DMS53 treated with DMSO at 0.1 percent for 48 hours (cell line): ENCODE measurements around the gene GTPBP2.
"Not testable (repeated sequence)": the region's sequence is repeated elsewhere in the genome, so short reads cannot be mapped to it uniquely, and the experiment has no call there.

ENCODE experiments used
- DNase-seq: peaks from one replicate; lab custom pipeline; 2025; ENCODE audit not compliant: unreplicated experiment; lab: John Stamatoyannopoulos, UW

The GTPBP2 gene

DNA sequence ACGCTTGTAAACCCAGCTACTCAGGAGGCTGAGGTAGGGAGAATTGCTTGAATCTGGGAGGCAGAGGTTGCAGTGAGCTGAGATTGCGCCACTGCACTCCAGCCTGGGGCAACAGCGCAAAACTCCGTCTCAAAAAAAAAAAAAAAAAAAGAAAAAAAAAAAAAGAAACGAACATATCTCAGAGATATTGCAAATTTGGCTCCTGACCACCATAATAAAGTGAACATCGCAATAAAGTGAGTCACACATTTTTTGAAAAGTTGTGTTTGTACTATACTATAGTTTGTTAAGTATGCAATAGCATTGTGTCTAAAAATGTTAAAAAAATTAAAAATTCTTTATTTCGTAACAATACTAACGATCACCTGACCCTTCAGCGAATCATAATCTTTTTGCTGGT is 29.1 kb upstream of the GTPBP2 start:
- no peak for DNase-seq

DNA sequence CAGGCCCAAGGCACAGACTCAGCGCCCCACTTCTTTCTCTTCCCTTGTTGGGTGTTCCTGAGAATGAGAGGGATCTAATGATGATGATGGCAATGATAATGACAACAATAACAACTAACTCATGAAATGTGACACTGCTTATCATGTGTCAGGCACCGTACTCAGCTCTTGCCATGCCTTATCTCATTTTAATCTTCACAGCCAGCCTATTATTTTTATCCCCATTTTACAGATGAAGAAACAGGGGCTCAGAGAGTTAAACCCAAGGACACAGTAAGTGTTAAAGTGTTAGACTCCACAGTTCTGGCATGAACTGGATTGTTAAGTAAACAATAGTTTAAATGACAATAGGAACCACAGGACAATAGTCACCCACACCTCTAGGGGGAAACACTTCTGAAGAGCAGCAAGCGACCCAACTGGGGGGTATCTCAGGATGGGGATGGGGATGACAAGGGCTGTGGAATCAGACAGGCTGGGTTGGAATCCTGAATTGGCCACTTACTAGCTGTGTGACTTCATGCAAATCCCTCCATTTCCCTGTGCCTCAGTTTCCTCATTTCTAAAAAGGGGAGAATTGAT is 28.2 kb upstream of the GTPBP2 start:
- DNase-seq = no peak

DNA sequence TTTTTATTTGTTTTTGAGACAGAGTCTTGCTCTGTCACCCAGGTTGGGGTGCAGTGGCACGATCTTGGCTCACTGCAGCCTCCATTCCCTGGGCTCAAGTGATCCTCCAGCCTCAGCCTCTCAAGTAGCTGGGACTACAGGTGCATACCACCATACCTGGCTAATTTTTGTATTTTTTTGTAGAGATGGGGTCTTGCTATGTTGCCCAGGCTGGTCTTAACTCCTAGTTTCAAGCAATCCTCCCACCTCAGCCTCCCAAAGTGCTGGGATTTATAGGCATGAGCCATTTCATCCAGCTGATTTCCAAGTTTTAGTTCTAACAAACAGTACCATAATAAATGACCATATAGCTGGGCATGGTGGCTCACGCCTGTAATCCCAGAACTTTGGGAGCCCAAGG is 23.8 kb upstream of the GTPBP2 start:
- DNase-seq = not testable (repeated sequence)

DNA sequence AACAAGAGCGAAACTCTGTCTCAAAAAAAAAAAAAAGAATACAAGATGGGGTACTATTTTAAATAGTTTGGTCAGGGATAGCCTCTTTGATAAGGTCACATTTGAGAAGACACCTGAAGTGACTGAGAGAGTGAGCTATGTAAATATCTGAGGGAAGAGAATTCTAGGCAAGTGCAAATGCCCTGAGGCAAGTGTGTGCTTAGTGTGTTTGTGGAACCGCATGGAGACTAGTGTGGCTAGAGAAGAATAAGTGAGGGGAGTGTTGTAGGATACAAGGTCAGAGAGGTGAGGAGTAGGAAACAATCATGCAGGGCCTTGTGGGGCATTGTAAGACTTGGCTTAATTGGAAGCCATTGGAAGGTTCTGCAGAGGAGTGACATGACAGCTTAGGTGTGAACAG is 19.2 kb upstream of the GTPBP2 start:
- DNase-seq = no peak

DNA sequence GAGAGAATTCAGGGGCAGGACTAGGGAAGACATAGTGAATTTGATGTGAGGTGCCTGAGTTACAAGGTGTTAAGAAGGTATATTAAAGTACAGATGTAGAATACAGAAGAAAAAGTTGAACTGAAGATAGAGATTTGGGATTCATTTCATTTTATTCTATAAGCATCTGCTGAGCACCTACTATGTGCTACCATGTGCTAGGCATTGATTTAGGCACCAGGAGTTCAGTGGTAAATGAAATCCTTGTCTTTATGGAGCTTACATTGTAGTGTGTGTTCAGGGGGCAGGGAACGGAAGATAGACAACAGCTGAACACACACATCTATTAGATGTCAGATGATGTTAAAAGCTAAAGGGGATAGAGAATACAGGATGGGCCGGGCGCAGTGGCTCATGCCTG is 18.5 kb upstream of the GTPBP2 start:
- DNase-seq = no peak

DNA sequence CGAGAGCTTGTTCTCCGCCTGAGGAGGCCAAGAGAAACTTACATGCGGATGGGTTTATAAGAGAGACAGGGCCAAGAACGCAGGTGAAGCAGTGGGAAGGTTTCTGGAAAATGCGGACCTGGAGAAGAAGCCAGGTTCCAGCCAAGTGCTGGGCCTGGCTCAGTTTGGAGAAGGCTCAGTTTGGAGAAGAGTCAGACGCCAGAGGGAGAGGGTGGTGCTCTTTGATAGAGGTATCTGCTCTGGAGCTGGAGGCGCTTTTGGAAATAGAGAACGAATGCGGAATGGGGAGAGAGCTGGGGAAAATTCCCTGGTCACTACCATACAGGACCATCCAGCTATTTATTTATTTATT is 16.5 kb upstream of the GTPBP2 start:
- peak; percentile 51 for DNase-seq

DNA sequence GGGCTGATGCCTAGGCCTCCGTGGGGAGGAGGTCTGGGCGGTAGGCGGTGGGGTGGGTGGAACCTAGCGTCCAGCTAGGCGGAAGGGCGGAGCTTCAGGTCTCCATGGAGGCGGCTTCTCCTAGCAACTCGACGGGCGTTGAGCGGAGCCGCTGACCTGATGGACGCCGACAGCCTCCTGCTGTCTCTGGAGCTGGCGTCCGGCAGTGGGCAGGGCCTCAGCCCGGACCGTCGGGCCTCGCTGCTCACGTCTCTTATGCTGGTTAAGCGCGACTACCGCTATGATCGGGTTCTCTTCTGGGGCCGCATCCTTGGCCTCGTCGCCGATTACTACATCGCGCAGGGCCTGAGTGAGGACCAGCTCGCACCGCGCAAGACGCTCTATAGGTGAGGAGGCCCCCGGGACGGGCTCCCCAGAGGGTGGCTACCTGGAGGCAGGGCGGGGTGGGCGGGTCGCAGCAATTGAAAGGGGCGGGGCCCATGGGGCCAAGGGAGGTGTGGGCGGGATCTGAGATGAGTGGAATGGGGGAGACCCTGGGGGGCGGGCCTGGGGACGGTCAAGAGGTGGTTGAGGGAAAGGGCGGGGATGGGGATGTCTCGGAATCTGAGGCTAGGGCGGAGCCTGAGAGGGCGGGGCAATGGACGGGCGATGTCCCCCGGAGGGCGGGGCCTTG is 16.0 kb upstream of the GTPBP2 start, which contains the start of gene RSPH9:
Gene RSPH9, plus strand, starts transcription at position 97 of the 673 bp plus-strand sequence. Its CDS starts 63 bp downstream, at position 160.
- DNase-seq = peak; percentile 51

DNA sequence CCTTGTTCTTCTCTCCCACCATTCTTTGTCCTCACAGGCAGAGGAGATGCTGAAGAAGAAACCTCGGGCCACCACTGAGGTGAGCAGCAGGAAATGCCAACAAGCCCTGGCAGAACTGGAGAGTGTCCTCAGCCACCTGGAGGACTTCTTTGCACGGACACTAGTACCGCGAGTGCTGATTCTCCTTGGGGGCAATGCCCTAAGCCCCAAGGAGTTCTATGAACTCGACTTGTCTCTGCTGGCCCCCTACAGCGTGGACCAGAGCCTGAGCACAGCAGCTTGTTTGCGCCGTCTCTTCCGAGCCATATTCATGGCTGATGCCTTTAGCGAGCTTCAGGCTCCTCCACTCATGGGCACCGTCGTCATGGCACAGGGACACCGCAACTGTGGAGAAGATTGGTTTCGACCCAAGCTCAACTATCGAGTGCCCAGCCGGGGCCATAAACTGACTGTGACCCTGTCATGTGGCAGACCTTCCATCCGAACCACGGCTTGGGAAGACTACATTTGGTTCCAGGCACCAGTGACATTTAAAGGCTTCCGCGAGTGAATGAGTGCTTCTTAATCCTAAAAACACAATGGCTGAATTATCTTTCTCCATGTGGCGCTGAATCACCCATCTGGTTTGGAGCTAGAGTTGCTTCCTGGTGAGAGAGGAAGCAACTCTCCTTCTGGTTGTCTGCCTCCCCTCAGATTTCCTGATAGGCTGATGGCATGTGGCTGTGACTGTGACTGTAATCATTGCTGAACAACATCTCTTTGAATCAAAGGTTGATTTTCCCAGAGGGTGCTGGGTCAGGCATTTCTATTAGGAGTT is 11.1 kb upstream of the GTPBP2 start:
- no peak for DNase-seq

DNA sequence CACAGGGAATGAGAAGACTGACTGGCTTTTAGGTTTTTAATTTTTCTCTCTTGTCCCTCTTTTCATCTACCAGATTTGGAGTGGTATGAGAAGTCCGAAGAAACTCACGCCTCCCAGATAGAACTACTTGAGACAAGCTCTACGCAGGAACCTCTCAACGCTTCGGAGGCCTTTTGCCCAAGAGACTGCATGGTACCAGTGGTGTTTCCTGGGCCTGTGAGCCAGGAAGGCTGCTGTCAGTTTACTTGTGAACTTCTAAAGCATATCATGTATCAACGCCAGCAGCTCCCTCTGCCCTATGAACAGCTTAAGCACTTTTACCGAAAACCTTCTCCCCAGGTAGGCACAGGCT is 7.2 kb upstream of the GTPBP2 start:
- no peak for DNase-seq

DNA sequence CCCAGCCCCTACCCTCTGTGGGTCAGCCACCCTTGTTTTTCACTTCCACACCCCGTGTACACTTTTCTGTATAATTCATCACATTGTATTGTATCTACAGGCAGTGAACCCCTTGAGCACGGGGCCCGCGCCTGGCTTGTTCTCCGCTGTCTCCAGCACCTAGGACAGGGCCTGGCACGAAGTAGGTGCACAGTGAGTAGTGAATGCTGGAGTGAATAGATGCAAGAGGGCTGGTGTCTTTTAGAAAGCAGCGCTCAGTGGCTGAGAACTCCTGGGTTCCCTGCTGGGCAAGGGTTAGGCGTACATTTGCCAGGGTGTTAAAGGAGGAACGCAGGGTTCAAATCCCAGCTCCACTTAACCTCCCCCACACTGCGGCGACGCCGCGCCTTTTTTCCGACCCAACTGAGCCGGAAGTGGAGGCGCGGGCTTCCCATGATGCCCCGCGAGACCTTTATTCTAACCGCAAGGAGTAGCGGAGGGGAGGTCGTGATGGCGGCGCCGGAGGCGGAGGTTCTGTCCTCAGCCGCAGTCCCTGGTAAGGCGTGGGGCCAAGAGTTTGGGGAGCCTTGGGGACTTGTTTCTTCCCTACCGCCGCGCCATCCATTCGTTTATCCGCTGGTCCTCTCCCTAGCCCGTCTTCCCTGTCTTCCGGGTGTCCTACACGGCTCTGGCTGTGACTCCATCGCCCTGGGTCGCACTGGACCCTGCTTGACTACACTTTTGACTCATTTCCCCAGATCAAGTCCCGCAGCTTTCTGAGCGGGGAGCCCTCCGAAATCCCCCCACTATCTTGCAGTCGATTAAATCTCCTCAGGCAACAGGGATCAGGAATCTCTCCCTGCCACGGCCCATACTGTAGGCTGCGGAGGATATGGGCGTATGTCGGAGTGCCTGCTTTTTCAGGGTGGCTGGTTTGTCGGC is 6.6 kb upstream of the GTPBP2 start, which contains the start of gene MAD2L1BP:
Gene MAD2L1BP, plus strand, starts transcription at position 454 of the 921 bp plus-strand sequence. Its CDS starts 36 bp downstream, at position 490.
- DNase-seq = peak; percentile 69

DNA sequence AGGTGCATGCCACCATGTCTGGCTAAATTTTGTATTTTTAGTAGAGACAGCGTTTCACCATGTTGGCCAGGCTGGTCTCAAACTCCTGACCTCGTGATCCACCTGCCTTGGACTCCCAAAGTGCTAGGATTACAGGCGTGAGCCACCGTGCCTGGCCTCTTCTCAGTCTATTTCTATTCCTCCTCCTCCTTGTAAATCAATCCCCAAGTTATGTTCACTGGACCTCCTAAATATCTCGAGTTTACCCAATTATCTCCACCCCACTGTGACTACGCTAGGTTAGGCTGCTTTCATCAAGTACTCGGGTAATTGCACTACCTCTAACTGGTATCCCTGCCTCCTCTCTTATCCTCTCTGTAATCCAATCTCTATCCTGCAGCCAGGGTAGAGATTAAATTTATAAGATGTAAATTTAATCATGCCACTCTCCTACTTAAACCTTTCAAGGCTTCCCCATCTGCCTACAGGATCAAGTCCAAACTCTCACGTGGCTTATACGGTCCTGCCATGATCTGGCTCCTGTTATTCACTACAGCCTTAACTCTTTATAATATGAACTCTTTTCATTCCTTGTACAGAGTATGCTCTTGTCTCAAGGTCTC is 5.7 kb upstream of the GTPBP2 start:
- no peak for DNase-seq

DNA sequence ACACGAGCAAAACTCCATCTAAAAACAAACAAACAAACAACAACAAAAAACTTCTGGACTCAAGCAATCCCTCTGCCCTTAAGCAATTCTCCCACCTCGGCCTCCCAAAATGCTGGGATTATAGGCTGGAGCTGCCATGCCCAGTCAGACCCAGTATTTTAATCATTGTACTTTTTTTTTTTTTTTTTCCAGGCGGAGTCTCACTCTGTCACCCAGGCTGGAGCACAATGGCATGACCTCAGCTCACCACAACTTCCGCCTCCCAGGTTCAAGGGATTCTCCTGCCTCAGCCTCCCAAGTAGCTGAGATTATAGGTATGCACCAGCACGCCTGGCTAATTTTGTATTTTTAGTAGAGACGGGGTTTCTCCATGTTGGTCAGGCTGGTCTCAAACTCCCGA is 3.9 kb upstream of the GTPBP2 start:
- not testable (repeated sequence) for DNase-seq

DNA sequence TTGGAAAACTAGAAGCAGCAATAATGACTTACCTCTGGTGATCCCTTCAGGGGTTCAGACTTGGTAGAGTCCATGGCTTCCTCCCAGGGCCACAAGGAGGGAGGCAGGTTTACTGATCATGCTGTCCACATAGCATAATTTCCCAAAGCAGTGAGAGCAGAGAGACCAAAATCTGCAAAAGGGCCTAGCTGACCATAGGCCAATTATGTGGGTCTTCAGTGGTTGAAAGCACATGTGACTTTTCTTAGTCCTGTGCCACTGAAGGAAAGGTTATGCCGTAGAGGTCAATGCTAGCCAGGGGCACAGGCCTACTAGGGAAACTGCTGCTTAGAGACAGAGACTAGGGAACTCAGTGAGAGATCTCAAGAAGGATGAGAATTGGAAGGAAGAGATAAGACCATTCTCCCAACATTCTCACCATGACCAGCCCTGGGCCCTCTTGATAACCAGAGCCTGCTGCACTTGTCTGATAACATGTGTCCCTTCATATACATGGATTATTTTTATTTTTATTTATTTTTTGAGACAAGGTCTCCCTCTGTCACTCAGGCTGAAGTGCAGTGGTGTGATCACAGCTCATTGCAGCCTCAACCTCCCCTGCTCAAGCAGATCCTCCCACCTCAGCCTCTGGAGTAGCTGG is 2.0 kb upstream of the GTPBP2 start:
- no peak for DNase-seq

DNA sequence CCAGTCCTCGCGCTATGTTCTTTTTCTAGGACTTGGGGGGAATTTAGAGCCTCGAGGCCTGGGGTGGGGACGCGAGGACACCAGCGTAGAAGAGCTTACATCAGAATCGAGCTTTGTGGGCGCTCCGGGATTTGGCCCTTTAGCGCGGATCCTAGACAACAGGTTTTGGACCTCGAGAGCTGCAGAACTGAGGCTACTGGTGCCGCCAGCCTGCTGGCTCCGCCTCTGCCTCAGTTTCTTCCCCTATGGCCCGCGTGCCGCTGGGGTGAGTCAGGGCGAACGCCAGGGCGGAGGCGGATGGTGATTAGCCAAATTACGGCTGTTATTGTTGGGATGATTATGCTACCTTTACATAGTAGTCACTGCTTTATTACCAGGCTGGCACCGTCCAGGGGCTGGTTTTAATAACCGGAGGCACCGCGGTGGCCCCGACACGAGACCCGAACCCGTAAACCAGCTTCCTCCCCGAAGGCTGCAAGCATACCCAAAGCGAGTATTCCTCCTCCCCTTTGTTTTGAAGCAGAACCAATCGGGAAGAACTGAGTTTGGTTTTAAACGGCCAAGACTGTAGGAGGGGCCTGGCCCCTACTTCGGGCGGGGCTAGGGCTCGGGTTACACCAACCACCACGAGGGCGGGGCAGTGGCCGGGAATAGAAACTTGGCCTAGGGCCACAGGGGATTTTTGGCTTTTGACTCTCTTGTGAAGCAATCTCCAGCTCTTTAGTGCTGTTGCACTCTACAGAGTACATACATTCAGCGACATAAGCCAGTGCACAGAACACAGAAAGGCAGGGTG is 639 bp upstream of the GTPBP2 start:
- DNase-seq = peak; percentile 94

DNA sequence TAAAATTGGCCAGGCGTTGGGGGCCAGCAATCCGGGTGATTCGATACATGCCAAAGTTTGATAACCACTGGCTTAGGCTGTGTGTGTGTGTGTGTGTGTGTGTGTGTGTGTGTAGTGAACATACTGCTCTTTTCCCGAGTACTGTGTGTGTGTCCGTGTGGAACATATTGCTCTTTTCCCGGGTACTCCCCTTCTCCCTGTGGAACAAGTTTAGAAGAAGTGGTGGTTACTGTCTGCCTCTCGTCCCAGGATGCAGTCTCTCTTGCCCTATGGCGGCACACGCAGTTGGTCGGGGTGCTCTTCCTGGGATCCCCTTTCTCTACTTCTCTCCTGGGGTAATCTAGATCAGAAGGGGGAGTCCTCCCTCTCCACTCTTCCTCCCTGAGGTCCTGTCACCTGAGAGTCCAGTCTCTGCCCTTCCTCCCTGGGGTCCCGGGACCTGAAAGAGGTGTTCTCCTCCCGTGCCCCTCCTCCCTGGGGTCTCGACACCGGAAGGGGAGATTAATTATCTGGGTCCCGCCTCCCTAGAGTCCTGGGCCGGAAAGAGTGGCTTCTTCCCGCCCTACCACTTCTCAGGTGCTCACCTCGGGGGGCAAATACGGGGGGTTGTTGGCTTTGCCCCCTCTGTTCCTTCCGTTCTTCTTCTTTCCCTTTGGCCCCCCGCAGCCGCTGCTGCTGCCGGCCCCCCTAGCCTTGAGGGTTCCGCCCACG is 516 bp downstream of the GTPBP2 start:
- peak; percentile 38 for DNase-seq

DNA sequence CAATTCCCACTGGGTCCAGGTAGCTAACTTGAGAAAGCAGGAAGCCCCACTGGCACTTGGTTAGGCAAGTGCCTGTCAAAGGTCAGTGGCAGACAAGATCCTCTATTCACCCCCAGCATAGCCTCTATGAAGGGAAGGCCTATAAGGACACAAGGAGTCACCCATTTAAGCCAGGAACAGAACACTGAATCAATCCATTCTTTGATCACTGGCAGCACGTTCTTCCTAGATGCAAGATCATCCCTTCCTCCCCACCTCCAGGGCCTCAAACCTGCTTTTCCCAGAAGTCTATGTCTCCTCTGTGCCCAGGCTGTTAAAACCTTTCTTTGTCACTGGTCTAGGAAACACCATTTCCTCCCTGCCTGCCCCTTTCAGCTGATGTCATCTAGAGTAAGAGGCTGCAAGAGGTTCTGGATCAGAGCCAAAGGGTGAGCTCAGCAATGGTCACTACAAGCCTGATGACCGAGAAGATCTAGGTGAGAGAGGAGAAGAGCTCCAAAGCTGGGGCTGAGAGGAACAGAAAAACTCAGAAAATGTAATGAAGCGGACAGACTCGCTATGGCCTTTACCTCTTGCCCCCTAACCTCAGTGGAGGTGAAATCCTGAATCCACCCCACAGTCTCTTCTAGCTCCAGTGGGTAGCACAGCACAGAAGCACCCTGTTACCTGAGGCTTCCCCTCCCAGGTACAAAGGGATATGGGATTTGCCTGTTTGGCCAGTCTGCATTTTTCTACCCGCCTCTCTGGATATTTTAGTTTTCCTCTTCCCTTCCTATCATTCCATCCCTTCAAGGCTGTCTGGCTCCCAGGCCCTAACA is 1.8 kb downstream of the GTPBP2 start:
- DNase-seq = peak; percentile 96

DNA sequence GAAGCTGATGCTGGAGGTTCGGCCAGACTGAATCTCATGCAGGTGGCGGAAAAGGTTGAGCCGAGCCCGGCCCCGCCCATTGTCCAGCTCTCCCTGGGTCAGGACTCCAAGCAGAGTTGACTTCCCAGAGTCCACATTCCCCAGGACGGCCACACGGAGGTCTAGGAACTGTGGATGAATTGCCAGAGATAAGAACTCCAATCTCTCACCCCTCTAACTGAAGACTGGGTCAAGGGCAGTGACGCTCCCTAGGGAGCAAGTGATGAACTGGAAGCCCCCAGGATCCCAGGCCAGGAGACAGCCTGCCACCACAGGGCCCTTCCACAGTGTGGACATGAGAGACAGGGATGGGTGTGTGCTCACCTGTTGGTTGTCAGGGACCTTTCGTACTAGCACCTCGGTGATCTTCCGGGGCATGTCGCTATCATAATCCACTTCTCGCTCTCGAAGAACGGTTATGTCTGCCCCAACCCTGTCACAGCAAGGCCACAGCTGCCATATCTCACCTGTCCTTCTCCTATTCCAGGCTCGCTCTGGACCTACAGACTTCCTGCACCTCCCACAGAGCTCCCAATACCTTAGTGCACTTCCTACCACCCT is 3.6 kb downstream of the GTPBP2 start:
- DNase-seq = no peak
